T-cell (primary cell): ENCODE results near the gene PUS3. TPM values are rescaled to one million over a fixed set of nuclear protein-coding genes. Genes with fewer than 3 reads are reported as not detected.

Experiments used
- ATAC-seq, 4 experiments: fragments of 200-7000 bp in 3 of 4; fragments of 150-1000 bp in 1 of 4; cut with Tn5 transposase; replicated peaks in 1 of 4; 1 replicate in 3 of 4; 2 replicates in 1 of 4; pipeline ENCODE4 v1.10.0; 2021; ENCODE audit warnings: moderate library complexity in 3 of 4, mild to moderate bottlenecking in 2 of 4, moderate number of reproducible peaks in 1 of 4
- CTCF ChIA-PET, 2 donors: fragments of 300-600 bp; sonication (Branson Sonifier 250); formaldehyde crosslinking; loops; one replicate each; lab custom pipeline; 2022; ENCODE audit warnings: antibody characterized with exemption in 2 of 2; lab: Charles Lee
- POLR2A ChIA-PET, 2 donors: fragments of 300-600 bp; sonication (Branson Sonifier 250); formaldehyde crosslinking; loops; one replicate each; lab custom pipeline; 2022; ENCODE audit warnings: antibody characterized with exemption in 2 of 2; lab: Charles Lee
- DNase-seq, 35 experiments: peaks; one replicate each; pipeline versions ENCODE4 v3.0.0 to v3.0.0-alpha.2; 2013 to 2023
- H3K27ac ChIP-seq: one replicate; pipeline ENCODE4 v1.5.1; 2013; ENCODE audit warnings: low read length
- H3K27me3 ChIP-seq, 2 experiments: replicated peaks in 1 of 2; 1 replicate in 1 of 2; 2 replicates in 1 of 2; pipeline versions ENCODE4 v1.6.1 to v1.7.0; 2013; ENCODE audit warnings: low read length in 1 of 2, mixed read lengths in 1 of 2; ENCODE audit not compliant: control insufficient read depth in 2 of 2, insufficient read depth in 2 of 2; ENCODE audit errors: extremely low read depth in 1 of 2
- H3K36me3 ChIP-seq, 2 donors: 1 replicate in 1 of 2; 2 replicates in 1 of 2; pipeline versions ENCODE4 v1.6.1 to v1.7.0; 2013; ENCODE audit warnings: low read length in 1 of 2; ENCODE audit not compliant: control insufficient read depth in 2 of 2, insufficient read depth in 1 of 2; ENCODE audit errors: extremely low read depth in 1 of 2
- H3K4me1 ChIP-seq, 2 experiments: 1 replicate in 1 of 2; 2 replicates in 1 of 2; pipeline versions ENCODE4 v1.6.1 to v1.7.0; 2013; ENCODE audit warnings: low read length in 2 of 2, mixed read lengths in 1 of 2; ENCODE audit not compliant: insufficient read depth in 2 of 2, control insufficient read depth in 1 of 2; ENCODE audit errors: extremely low read depth in 1 of 2
- H3K4me3 ChIP-seq, 2 donors: 1 replicate in 1 of 2; 2 replicates in 1 of 2; pipeline versions ENCODE4 v1.5.1 to v1.7.0; 2013; ENCODE audit warnings: mild to moderate bottlenecking in 2 of 2, low read length in 1 of 2, moderate library complexity in 1 of 2; ENCODE audit not compliant: control insufficient read depth in 1 of 2; ENCODE audit errors: extremely low read depth in 1 of 2
- H3K9me3 ChIP-seq: 2 replicates; pipeline ENCODE4 v1.7.0; 2013
- H3K27ac Mint-ChIP-seq, 2 donors: one replicate each; pipeline ENCODE4 v1.8.0; 2020 to 2021; ENCODE audit warnings: mild to moderate bottlenecking in 2 of 2, mixed read lengths in 2 of 2
- H3K27me3 Mint-ChIP-seq, 2 donors: one replicate each; pipeline ENCODE4 v1.8.0; 2021 to 2022; ENCODE audit warnings: mixed read lengths in 2 of 2
- H3K36me3 Mint-ChIP-seq: one replicate; pipeline ENCODE4 v1.8.0; 2021; ENCODE audit warnings: mixed read lengths
- H3K4me1 Mint-ChIP-seq, 3 donors: one replicate each; pipeline ENCODE4 v1.8.0; 2020 to 2022; ENCODE audit warnings: mixed read lengths in 3 of 3, mild to moderate bottlenecking in 1 of 3
- H3K4me3 Mint-ChIP-seq, 3 donors: one replicate each; pipeline ENCODE4 v1.8.0; 2020 to 2022; ENCODE audit warnings: mild to moderate bottlenecking in 3 of 3, mixed read lengths in 3 of 3, moderate library complexity in 3 of 3
- H3K9me3 Mint-ChIP-seq, 3 donors: one replicate each; pipeline ENCODE4 v1.8.0; 2020 to 2022; ENCODE audit warnings: mixed read lengths in 3 of 3
- WGBS: methylation state at CpG from one replicate; pipeline ENCODE4 v1.1.5; 2013; ENCODE audit warnings: missing lambda C conversion rate; ENCODE audit not compliant: insufficient coverage; 5-methylcytosine and 5-hydroxymethylcytosine counted together
- total RNA-seq, 35 experiments: library from RNA in 6 of 35; stranded (reverse) in 6 of 35; fragments of 120-200 nt in 1 of 35; gene quantifications; one replicate each; pipeline versions ENCODE4 v1.2.1 to v1.2.4 and lab custom pipeline; 2013 to 2026

Gene PUS3
- total RNA-seq, 5 donors from 2014 or later (not counting 1 experiment from before 2014, with no cell fraction given): 5.2 to 14.6 (median 11.5) TPM

GRCh38 chr11:125929445-125930075 lies 26.6 kb upstream of the PUS3 start:
- no peaks in the 10 kb centered on the region for H3K9me3 Mint-ChIP-seq
- no peaks in the 10 kb centered on the region for H3K36me3 ChIP-seq
- peaks cover 0 to 2% (median 0%) of the 10 kb centered on the region in 3 donors for H3K4me1 Mint-ChIP-seq
- no peaks in the 10 kb centered on the region for H3K36me3 Mint-ChIP-seq
- 59% methylated on average over 5 of the region's 9 CpGs for WGBS
- H3K27ac Mint-ChIP-seq: no peak overlapping the region
- H3K27me3 Mint-ChIP-seq: peaks cover 17 to 27% of the 10 kb centered on the region in 2 donors
- DNase-seq (no peak), ATAC-seq (no peak)
- ChIA-PET POLR2A (no interaction called here), CTCF (interaction anchor here in 1 of 2 donors (0.6 kb wide), 1 partner anchor 447 kb away, joined by 5 read pairs; no protein-coding TSS in a partner anchor)
- H3K27ac ChIP-seq: no peak overlapping the region
- H3K4me3 Mint-ChIP-seq: no peak overlapping the region
- peaks cover 0 to 19% of the 10 kb centered on the region in 2 experiments for H3K27me3 ChIP-seq
- H3K4me1 ChIP-seq: no peaks in the 10 kb centered on the region
- no peaks in the 10 kb centered on the region for H3K9me3 ChIP-seq
- H3K4me3 ChIP-seq: no peak overlapping the region

- 95% methylated on average over 8 of the region's 12 CpGs for WGBS
- H3K4me3 Mint-ChIP-seq: no peak overlapping the region
- POLR2A ChIA-PET: no interaction called here
Measured at GRCh38 chr11:125926682-125927081, 23.7 kb upstream of the PUS3 start.

GRCh38 chr11:125925804-125926203 lies 22.8 kb upstream of the PUS3 start:
- CTCF ChIA-PET: interaction anchor here in 1 of 2 donors (0.6 kb wide), 1 partner anchor 19 kb away, joined by 3 read pairs; no protein-coding TSS in a partner anchor
- ATAC-seq (no peak), DNase-seq (no peak)
- Histone ChIP-seq H3K36me3 (no peaks in the 10 kb centered on the region), H3K27me3 (peaks cover 0 to 13% of the 10 kb centered on the region in 2 experiments), H3K4me1 (no peaks in the 10 kb centered on the region), H3K27ac (no peak overlapping the region), H3K4me3 (no peak overlapping the region), H3K9me3 (no peaks in the 10 kb centered on the region)
- H3K4me1 Mint-ChIP-seq: peaks cover 0 to 2% (median 0%) of the 10 kb centered on the region in 3 donors
- no peak overlapping the region for H3K4me3 Mint-ChIP-seq
- H3K36me3 Mint-ChIP-seq: no peaks in the 10 kb centered on the region
- 57% methylated on average over 3 of the region's 3 CpGs for WGBS
- H3K27ac Mint-ChIP-seq: no peak overlapping the region
- POLR2A ChIA-PET: no interaction called here
- H3K9me3 Mint-ChIP-seq: no peaks in the 10 kb centered on the region
- H3K27me3 Mint-ChIP-seq: peaks cover 9 to 23% of the 10 kb centered on the region in 2 donors

More at GRCh38 chr11:125926682-125927081, 23.7 kb upstream of the PUS3 start:
- DNase-seq (no peak), ATAC-seq (no peak)
- Mint-ChIP-seq H3K4me1 (peaks cover 0 to 2% (median 0%) of the 10 kb centered on the region in 3 donors), H3K36me3 (no peaks in the 10 kb centered on the region), H3K9me3 (no peaks in the 10 kb centered on the region), H3K27me3 (peaks cover 9 to 26% of the 10 kb centered on the region in 2 donors), H3K27ac (no peak overlapping the region)
- Histone ChIP-seq H3K36me3 (no peaks in the 10 kb centered on the region), H3K27me3 (peaks cover 0 to 16% of the 10 kb centered on the region in 2 experiments), H3K4me3 (no peak overlapping the region), H3K9me3 (no peaks in the 10 kb centered on the region), H3K4me1 (no peaks in the 10 kb centered on the region), H3K27ac (no peak overlapping the region)
- CTCF ChIA-PET: interaction anchor here in 1 of 2 donors (0.7 kb wide), 1 partner anchor 16 kb away, joined by 4 read pairs; no protein-coding TSS in a partner anchor

- DNase-seq: no peak
- ChIA-PET CTCF (interaction anchor here (0.6 to 0.9 kb wide), 2 partner anchors 12 to 20 kb away, joined by 3 to 4 read pairs; no protein-coding TSS in a partner anchor), POLR2A (no interaction called here)
- Mint-ChIP-seq H3K9me3 (no peaks in the 10 kb centered on the region), H3K4me1 (peaks cover 0 to 2% (median 0%) of the 10 kb centered on the region in 3 donors), H3K27me3 (peaks cover 12 to 22% of the 10 kb centered on the region in 2 donors), H3K36me3 (no peaks in the 10 kb centered on the region), H3K27ac (no peak overlapping the region), H3K4me3 (no peak overlapping the region)
- H3K27ac ChIP-seq: no peak overlapping the region
- ATAC-seq: no peak
- no peaks in the 10 kb centered on the region for H3K4me1 ChIP-seq
- 78% methylated on average over 5 of the region's 6 CpGs for WGBS
- H3K36me3 ChIP-seq: no peaks in the 10 kb centered on the region
- no peaks in the 10 kb centered on the region for H3K9me3 ChIP-seq
- H3K4me3 ChIP-seq: no peak overlapping the region
- peaks cover 0 to 16% of the 10 kb centered on the region in 2 experiments for H3K27me3 ChIP-seq
Measured at GRCh38 chr11:125925247-125925740, 22.3 kb upstream of the PUS3 start.

GRCh38 chr11:125924384-125925007 lies 21.5 kb upstream of the PUS3 start:
- peaks cover 0 to 2% (median 0%) of the 10 kb centered on the region in 3 donors for H3K4me1 Mint-ChIP-seq
- no peak overlapping the region for H3K4me3 Mint-ChIP-seq
- ATAC-seq (no peak), DNase-seq (no peak)
- 71% methylated on average over 9 of the region's 9 CpGs for WGBS
- no peak overlapping the region for H3K27ac Mint-ChIP-seq
- no peaks in the 10 kb centered on the region for H3K36me3 Mint-ChIP-seq
- Histone ChIP-seq H3K4me1 (no peaks in the 10 kb centered on the region), H3K36me3 (no peaks in the 10 kb centered on the region), H3K4me3 (no peak overlapping the region), H3K27me3 (peaks cover 0 to 14% of the 10 kb centered on the region in 2 experiments), H3K9me3 (no peaks in the 10 kb centered on the region), H3K27ac (no peak overlapping the region)
- H3K9me3 Mint-ChIP-seq: no peaks in the 10 kb centered on the region
- ChIA-PET CTCF (interaction anchor here in 1 of 2 donors (0.9 kb wide), 1 partner anchor 11 kb away, joined by 4 read pairs; no protein-coding TSS in a partner anchor), POLR2A (no interaction called here)
- peaks cover 13 to 16% of the 10 kb centered on the region in 2 donors for H3K27me3 Mint-ChIP-seq

GRCh38 chr11:125923633-125924032 lies 20.6 kb upstream of the PUS3 start:
- Histone ChIP-seq H3K27me3 (peaks cover 0 to 11% of the 10 kb centered on the region in 2 experiments), H3K4me3 (no peak overlapping the region), H3K4me1 (no peaks in the 10 kb centered on the region), H3K36me3 (no peaks in the 10 kb centered on the region), H3K9me3 (no peaks in the 10 kb centered on the region), H3K27ac (no peak overlapping the region)
- H3K9me3 Mint-ChIP-seq: no peaks in the 10 kb centered on the region
- H3K27ac Mint-ChIP-seq: no peak overlapping the region
- H3K27me3 Mint-ChIP-seq: peaks cover 15 to 17% of the 10 kb centered on the region in 2 donors
- WGBS: 67% methylated on average over 7 of the region's 8 CpGs
- H3K4me3 Mint-ChIP-seq: no peak overlapping the region
- DNase-seq (no peak), ATAC-seq (no peak)
- H3K4me1 Mint-ChIP-seq: peaks cover 0 to 2% (median 0%) of the 10 kb centered on the region in 3 donors
- POLR2A ChIA-PET: interaction anchor here in 1 of 2 donors (0.7 kb wide), 1 partner anchor 367 kb away, joined by 3 read pairs; no protein-coding TSS in a partner anchor
- no peaks in the 10 kb centered on the region for H3K36me3 Mint-ChIP-seq
- CTCF ChIA-PET: interaction anchor here (0.5 to 2.0 kb wide), 4 partner anchors 270 to 366 kb away, joined by 3 to 12 read pairs (median 4); no protein-coding TSS in a partner anchor
